PFSK-1 (cell line): ENCODE results near the gene NIT2.

Source experiments
- FOXP2 ChIP-seq: optimal IDR thresholded peaks from 2 replicates; pipeline ENCODE3; 2011; ENCODE audit warnings: borderline replicate concordance, control low read depth, inconsistent platforms; ENCODE audit not compliant: insufficient read depth; ENCODE audit errors: extremely low read length, extremely low read depth
- POLR2AphosphoS5 ChIP-seq: IDR thresholded peaks from 2 replicates; pipeline ENCODE4 v1.6.1; 2012; ENCODE audit warnings: low read depth, mild to moderate bottlenecking, control low read depth, low read length, moderate library complexity
- SIN3A ChIP-seq: IDR thresholded peaks from 2 replicates; pipeline ENCODE4 v1.6.1; 2012; ENCODE audit warnings: mild to moderate bottlenecking, low read length, moderate library complexity, borderline replicate concordance; ENCODE audit not compliant: insufficient read depth
- TAF1 ChIP-seq: IDR thresholded peaks from 2 replicates; pipeline ENCODE4 v1.6.1; 2012; ENCODE audit warnings: low read length, control low read depth, borderline replicate concordance; ENCODE audit not compliant: insufficient read depth
- TF ChIP-seq, protein P1 (sequence below), 2 experiments: IDR thresholded peaks; 2 replicates each; pipeline versions ENCODE4 v1.6.1 to v1.8.0; 2011 to 2012; ENCODE audit warnings: low read depth in 2 of 2, low read length in 2 of 2, control low read depth in 1 of 2, inconsistent platforms in 1 of 2, mild to moderate bottlenecking in 1 of 2, moderate library complexity in 1 of 2; ENCODE audit not compliant: insufficient read depth in 1 of 2

NIT2 gene

GRCh38 chr3:100317912-100318311 is 16.6 kb upstream of the NIT2 start:
- TF ChIP-seq, protein P1, sequence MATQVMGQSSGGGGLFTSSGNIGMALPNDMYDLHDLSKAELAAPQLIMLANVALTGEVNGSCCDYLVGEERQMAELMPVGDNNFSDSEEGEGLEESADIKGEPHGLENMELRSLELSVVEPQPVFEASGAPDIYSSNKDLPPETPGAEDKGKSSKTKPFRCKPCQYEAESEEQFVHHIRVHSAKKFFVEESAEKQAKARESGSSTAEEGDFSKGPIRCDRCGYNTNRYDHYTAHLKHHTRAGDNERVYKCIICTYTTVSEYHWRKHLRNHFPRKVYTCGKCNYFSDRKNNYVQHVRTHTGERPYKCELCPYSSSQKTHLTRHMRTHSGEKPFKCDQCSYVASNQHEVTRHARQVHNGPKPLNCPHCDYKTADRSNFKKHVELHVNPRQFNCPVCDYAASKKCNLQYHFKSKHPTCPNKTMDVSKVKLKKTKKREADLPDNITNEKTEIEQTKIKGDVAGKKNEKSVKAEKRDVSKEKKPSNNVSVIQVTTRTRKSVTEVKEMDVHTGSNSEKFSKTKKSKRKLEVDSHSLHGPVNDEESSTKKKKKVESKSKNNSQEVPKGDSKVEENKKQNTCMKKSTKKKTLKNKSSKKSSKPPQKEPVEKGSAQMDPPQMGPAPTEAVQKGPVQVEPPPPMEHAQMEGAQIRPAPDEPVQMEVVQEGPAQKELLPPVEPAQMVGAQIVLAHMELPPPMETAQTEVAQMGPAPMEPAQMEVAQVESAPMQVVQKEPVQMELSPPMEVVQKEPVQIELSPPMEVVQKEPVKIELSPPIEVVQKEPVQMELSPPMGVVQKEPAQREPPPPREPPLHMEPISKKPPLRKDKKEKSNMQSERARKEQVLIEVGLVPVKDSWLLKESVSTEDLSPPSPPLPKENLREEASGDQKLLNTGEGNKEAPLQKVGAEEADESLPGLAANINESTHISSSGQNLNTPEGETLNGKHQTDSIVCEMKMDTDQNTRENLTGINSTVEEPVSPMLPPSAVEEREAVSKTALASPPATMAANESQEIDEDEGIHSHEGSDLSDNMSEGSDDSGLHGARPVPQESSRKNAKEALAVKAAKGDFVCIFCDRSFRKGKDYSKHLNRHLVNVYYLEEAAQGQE (IDR thresholded peaks at IDR 0.05; ENCODE audit: insufficient read depth in 1 of 2, low read depth in 2 of 2, low read length in 2 of 2): no peak
- TF ChIP-seq SIN3A: no peak
- TF ChIP-seq FOXP2: no peak

GRCh38 chr3:100319951-100320350 is 14.6 kb upstream of the NIT2 start:
- TF ChIP-seq SIN3A (no peak), FOXP2 (no peak), POLR2AphosphoS5 (no peak), TAF1 (no peak)
- TF ChIP-seq, protein P1 (IDR thresholded peaks at IDR 0.05; ENCODE audit: insufficient read depth in 1 of 2, low read depth in 2 of 2, low read length in 2 of 2): no peak

GRCh38 chr3:100324044-100324443 is 10.5 kb upstream of the NIT2 start:
- TF ChIP-seq TAF1 (no peak), FOXP2 (no peak), SIN3A (no peak), POLR2AphosphoS5 (no peak)
- TF ChIP-seq, protein P1 (IDR thresholded peaks at IDR 0.05; ENCODE audit: insufficient read depth in 1 of 2, low read depth in 2 of 2, low read length in 2 of 2): no peak

- TF ChIP-seq TAF1: no peak
- TF ChIP-seq, protein P1 (IDR thresholded peaks at IDR 0.05; ENCODE audit: insufficient read depth in 1 of 2, low read depth in 2 of 2, low read length in 2 of 2): no peak
- TF ChIP-seq FOXP2: no peak
- TF ChIP-seq SIN3A: no peak
- no peak for TF ChIP-seq POLR2AphosphoS5
Measured at GRCh38 chr3:100325827-100326226, 8.7 kb upstream of the NIT2 start.
